ENCODE data around the gene DLG2. TPM values are rescaled to one million over a fixed set of nuclear protein-coding genes. Genes with fewer than 3 reads are reported as not detected.

The DLG2 gene
- total and polyA plus RNA-seq, 4 donors = 0.30 to 5.5 (median 0.68) TPM

DNA sequence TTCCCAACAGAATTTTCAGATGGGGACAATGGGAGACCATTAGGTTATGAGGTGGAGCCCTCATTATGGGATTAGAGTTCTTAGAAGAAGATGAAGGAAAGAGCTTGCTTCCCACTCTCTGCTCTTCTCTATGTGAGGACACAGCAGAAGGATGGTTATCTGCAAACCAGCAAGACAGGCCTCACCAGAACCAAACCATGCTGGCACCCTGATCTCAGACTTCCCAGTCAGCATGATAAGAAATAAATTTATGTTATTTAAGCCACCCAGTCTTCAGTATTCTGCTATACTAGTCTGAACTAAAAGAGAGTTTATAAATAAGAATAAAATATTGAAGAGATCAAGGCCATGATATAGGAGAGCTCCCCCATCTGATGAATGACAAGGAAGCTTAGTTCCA, 1394.6 kb downstream of the DLG2 start:
- no peak for TF ChIP-seq HNF4G (IDR thresholded peaks at IDR 0.05)
- no peak for TF ChIP-seq RXRA (IDR thresholded peaks at IDR 0.05)
- no peak for TF ChIP-seq NR2F2 (IDR thresholded peaks at IDR 0.05)
- TF ChIP-seq, protein P1, sequence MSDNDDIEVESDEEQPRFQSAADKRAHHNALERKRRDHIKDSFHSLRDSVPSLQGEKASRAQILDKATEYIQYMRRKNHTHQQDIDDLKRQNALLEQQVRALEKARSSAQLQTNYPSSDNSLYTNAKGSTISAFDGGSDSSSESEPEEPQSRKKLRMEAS (IDR thresholded peaks at IDR 0.05) = no peak
- TF ChIP-seq GABPA (IDR thresholded peaks at IDR 0.05 in 1 of 2, conservative IDR thresholded peaks at IDR 0.05 in 1 of 2) = no peak
- no peak for TF ChIP-seq HNF4A (conservative IDR thresholded peaks at IDR 0.05)
- TF ChIP-seq, protein P2, sequence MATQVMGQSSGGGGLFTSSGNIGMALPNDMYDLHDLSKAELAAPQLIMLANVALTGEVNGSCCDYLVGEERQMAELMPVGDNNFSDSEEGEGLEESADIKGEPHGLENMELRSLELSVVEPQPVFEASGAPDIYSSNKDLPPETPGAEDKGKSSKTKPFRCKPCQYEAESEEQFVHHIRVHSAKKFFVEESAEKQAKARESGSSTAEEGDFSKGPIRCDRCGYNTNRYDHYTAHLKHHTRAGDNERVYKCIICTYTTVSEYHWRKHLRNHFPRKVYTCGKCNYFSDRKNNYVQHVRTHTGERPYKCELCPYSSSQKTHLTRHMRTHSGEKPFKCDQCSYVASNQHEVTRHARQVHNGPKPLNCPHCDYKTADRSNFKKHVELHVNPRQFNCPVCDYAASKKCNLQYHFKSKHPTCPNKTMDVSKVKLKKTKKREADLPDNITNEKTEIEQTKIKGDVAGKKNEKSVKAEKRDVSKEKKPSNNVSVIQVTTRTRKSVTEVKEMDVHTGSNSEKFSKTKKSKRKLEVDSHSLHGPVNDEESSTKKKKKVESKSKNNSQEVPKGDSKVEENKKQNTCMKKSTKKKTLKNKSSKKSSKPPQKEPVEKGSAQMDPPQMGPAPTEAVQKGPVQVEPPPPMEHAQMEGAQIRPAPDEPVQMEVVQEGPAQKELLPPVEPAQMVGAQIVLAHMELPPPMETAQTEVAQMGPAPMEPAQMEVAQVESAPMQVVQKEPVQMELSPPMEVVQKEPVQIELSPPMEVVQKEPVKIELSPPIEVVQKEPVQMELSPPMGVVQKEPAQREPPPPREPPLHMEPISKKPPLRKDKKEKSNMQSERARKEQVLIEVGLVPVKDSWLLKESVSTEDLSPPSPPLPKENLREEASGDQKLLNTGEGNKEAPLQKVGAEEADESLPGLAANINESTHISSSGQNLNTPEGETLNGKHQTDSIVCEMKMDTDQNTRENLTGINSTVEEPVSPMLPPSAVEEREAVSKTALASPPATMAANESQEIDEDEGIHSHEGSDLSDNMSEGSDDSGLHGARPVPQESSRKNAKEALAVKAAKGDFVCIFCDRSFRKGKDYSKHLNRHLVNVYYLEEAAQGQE (IDR thresholded peaks at IDR 0.05) = no peak
- TF ChIP-seq JUND (IDR thresholded peaks at IDR 0.05) = no peak
- TF ChIP-seq RAD21 (IDR thresholded peaks at IDR 0.05) = no peak
- no peak for TF ChIP-seq ATF3 (IDR thresholded peaks at IDR 0.05)
- DNase-seq (ENCODE audit: low spot score) = no peak
- H3K9ac ChIP-seq (ENCODE audit: low read depth in 1 of 2, low read length in 2 of 2) = no peak overlapping the region

GRCh38 chr11:84230402-84230801, 1396.7 kb downstream of the DLG2 start:
- DNase-seq (ENCODE audit: low spot score) = no peak
- WGBS = 94% methylated on average over 3 of the region's 3 CpGs
- Histone ChIP-seq H3K27me3 (ENCODE audit: control insufficient read depth in 4 of 4, insufficient read depth in 4 of 4, low read length in 3 of 4) (no peaks in the 10 kb centered on the region), H3K4me3 (ENCODE audit: low read depth in 1 of 3, low read length in 3 of 3) (no peak overlapping the region), H3K4me1 (ENCODE audit: control insufficient read depth in 4 of 4, insufficient read depth in 4 of 4, low read length in 3 of 4) (peaks cover 0 to 6% (median 4%) of the 10 kb centered on the region in 4 donors), H3K27ac (ENCODE audit: low read depth in 1 of 2, low read length in 2 of 2) (no peak overlapping the region), H3K9ac (ENCODE audit: low read depth in 1 of 2, low read length in 2 of 2) (no peak overlapping the region), H3K9me3 (ENCODE audit: control insufficient read depth in 4 of 4, low read length in 3 of 4) (no peaks in the 10 kb centered on the region), H3K36me3 (ENCODE audit: control insufficient read depth in 4 of 4, insufficient read depth in 3 of 4, low read depth in 1 of 4, low read length in 3 of 4) (no peaks in the 10 kb centered on the region)
- TF ChIP-seq FOXA2 (IDR thresholded peaks at IDR 0.05) = no peak
- TF ChIP-seq, protein P1 (IDR thresholded peaks at IDR 0.05) = no peak
- TF ChIP-seq, protein P2 (IDR thresholded peaks at IDR 0.05) = no peak
- no peak for TF ChIP-seq NR2F2 (IDR thresholded peaks at IDR 0.05)

More for the DNA sequence above, 1394.6 kb downstream of the DLG2 start:
- Histone ChIP-seq H3K36me3 (ENCODE audit: control insufficient read depth in 4 of 4, insufficient read depth in 3 of 4, low read depth in 1 of 4, low read length in 3 of 4) (no peaks in the 10 kb centered on the region), H3K27ac (ENCODE audit: low read depth in 1 of 2, low read length in 2 of 2) (no peak overlapping the region), H3K27me3 (ENCODE audit: control insufficient read depth in 4 of 4, insufficient read depth in 4 of 4, low read length in 3 of 4) (no peaks in the 10 kb centered on the region), H3K4me1 (ENCODE audit: control insufficient read depth in 4 of 4, insufficient read depth in 4 of 4, low read length in 3 of 4) (no peaks in the 10 kb centered on the region), H3K9me3 (ENCODE audit: control insufficient read depth in 4 of 4, low read length in 3 of 4) (no peaks in the 10 kb centered on the region), H3K4me3 (ENCODE audit: low read depth in 1 of 3, low read length in 3 of 3) (no peak overlapping the region)
